ENCODE results near the gene FCRL2.

Gene FCRL2

DNA sequence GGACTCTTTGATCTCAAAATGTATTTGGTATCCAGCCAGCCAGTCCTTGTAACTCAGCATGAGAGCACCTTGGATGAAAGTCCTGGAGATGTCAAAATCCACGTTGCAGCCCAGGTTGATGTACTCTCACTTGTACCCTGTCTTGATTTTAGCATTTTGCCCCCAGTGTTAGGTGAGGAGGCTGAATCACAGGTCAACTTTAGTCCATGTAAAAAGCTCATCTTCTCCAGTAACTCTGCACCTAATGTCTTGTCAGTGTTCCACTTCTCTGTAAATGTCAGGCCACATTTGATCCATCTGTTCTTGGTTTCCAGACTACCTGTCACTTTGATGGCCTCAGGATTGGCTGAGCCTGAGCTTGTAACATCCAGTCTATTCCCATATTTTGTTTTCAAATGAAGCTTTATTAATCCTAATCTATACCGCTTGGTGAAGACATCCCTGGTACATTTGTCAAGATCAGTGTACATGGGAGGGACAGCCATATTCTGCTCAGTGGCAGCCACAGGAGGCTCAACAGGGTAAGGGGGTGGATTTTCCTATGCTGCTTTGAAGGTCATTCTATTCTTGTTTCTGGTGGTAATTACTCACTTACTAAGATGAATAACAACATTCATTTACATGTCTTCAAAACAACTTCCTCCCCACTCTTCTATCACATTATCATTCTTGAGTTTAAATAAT, 52.3 kb downstream of the FCRL2 start:
- TF ChIP-seq, protein P1, sequence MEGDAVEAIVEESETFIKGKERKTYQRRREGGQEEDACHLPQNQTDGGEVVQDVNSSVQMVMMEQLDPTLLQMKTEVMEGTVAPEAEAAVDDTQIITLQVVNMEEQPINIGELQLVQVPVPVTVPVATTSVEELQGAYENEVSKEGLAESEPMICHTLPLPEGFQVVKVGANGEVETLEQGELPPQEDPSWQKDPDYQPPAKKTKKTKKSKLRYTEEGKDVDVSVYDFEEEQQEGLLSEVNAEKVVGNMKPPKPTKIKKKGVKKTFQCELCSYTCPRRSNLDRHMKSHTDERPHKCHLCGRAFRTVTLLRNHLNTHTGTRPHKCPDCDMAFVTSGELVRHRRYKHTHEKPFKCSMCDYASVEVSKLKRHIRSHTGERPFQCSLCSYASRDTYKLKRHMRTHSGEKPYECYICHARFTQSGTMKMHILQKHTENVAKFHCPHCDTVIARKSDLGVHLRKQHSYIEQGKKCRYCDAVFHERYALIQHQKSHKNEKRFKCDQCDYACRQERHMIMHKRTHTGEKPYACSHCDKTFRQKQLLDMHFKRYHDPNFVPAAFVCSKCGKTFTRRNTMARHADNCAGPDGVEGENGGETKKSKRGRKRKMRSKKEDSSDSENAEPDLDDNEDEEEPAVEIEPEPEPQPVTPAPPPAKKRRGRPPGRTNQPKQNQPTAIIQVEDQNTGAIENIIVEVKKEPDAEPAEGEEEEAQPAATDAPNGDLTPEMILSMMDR (IDR thresholded peaks at IDR 0.05; ENCODE audit: low read depth, low read length) = no peak
- H3K4me3 ChIP-seq (ENCODE audit: low read depth, low read length) = no peak overlapping the region

DNA sequence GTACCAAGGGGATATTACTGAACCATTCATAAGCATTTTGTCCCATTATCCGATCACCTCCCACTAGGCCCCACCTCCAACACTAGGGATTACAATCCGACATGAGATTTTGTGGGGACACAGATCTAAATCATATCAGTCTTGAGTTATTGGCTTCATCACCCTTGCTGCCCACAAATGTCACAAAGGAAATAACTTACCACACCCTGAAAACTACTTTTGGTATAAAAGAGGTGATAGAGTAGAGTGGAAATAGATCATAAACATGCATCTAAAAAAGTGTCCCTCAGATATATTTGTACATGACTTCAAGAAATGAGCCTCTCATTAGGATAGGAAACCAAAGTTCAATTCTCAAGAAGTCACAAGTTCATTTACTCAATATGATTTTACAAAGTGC, 53.8 kb downstream of the FCRL2 start:
- TF ChIP-seq, protein P1 (IDR thresholded peaks at IDR 0.05; ENCODE audit: low read depth, low read length) = no peak
- no peak overlapping the region for H3K4me3 ChIP-seq (ENCODE audit: low read depth, low read length)

DNA sequence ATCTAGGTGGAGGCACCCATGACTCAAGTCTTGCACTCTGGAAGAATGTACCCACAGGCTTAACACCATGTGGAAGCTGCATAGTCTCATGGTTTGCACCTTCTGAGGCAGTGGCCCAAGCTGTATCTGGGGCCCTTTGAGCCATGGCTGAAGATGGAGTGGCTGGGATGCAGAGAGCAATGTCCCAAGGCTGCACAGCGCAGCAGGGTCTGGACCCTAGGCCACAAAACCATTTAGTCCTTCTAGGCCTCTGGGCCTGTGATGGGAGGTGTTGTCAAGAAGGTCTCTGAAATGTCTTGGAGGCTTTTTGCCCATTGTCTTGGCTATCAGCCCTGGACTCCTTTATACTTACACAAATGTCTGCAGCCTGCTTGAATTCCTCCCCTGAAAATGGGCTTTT, 54.9 kb downstream of the FCRL2 start:
- TF ChIP-seq, protein P1 (IDR thresholded peaks at IDR 0.05; ENCODE audit: low read depth, low read length) = no peak

GRCh38 chr1:157715736-157716135, 61.2 kb downstream of the FCRL2 start:
- TF ChIP-seq, protein P1 (IDR thresholded peaks at IDR 0.05; ENCODE audit: low read depth, low read length) = no peak
- H3K4me3 ChIP-seq (ENCODE audit: low read depth, low read length) = no peak overlapping the region

More for the DNA sequence above, 54.9 kb downstream of the FCRL2 start:
- H3K4me3 ChIP-seq (ENCODE audit: low read depth, low read length) = no peak overlapping the region

DNA sequence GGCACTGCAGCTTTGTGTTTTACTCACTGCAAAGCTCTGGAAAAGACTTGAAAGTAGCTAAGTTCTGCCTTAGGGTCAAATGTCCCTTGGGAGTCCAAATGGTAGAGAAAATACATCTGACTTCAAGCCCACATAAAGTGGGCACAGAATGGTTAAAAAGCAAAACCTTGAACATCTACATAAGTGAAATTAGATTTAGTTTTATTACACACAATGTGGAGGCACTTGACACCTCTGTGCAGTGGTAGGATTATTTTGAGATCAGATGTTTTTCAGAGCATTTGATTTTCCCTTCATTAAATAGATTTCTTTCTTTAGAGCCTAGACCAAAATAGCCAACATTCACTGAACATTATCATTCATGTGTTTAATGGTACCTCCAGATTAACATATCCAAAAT, 65.1 kb downstream of the FCRL2 start:
- no peak overlapping the region for H3K4me3 ChIP-seq (ENCODE audit: low read depth, low read length)
- TF ChIP-seq, protein P1 (IDR thresholded peaks at IDR 0.05; ENCODE audit: low read depth, low read length) = no peak

GRCh38 chr1:157704878-157705277, 72.1 kb downstream of the FCRL2 start:
- H3K4me3 ChIP-seq (ENCODE audit: low read depth, low read length) = no peak overlapping the region
- TF ChIP-seq, protein P1 (IDR thresholded peaks at IDR 0.05; ENCODE audit: low read depth, low read length) = no peak

DNA sequence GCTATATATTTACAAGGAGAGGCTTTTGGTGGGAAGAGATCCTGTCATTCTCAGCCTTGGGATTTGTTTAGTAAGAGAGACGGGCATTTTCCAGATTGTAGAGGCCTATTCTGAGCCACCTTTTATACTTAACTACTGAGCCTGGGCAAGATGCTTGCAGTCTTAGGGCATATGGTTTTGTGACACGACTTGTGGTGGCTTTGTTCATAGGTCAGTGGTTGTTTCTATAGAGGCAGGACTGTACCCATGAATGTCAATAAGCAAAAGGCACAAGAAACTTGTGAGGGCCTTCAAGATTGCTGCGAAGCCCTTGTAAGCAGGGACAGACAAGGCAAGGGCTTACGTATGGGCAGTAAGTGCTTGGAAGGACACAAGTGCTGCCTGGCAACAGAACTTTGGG, 73.0 kb downstream of the FCRL2 start:
- H3K4me3 ChIP-seq (ENCODE audit: low read depth, low read length) = no peak overlapping the region
- TF ChIP-seq, protein P1 (IDR thresholded peaks at IDR 0.05; ENCODE audit: low read depth, low read length) = no peak
